ENCODE data around the gene GSE1. TPM values are rescaled to one million over a fixed set of nuclear protein-coding genes. Genes with fewer than 3 reads are reported as not detected.

Gene GSE1
- total and polyA plus RNA-seq, 2 of the 13 experiments (the other 11 are each of a cell fraction or from before 2014, with no cell fraction given), result 16.1 to 31.2 TPM

GRCh38 chr16:85614338-85615013, 1.4 kb downstream of the GSE1 start (continued):
- no peak; the same call in 1 of the 2 replicates for TF ChIP-seq ARID4A (CRISPR knock-in tag; IDR thresholded peaks at IDR 0.05; ENCODE audit: borderline replicate concordance)
- TF ChIP-seq ZNF235 (CRISPR knock-in tag; IDR thresholded peaks at IDR 0.05; ENCODE audit: borderline replicate concordance), result no peak
- no peak for TF ChIP-seq ZBTB38 (CRISPR knock-in tag; IDR thresholded peaks at IDR 0.05)
- no peak; the same call in 1 of the 2 replicates for TF ChIP-seq HBP1 (CRISPR knock-in tag; IDR thresholded peaks at IDR 0.05; ENCODE audit: low read depth)
- TF ChIP-seq ZNF510 (CRISPR knock-in tag; IDR thresholded peaks at IDR 0.05; ENCODE audit: low read depth), result 0 out of 2 replicates have a peak, but pooled peaks have one; percentile 61
- TF ChIP-seq TRIM22 (IDR thresholded peaks at IDR 0.05), result no peak
- TF ChIP-seq TEAD2 (CRISPR knock-in tag; IDR thresholded peaks at IDR 0.05), result no peak
- TF ChIP-seq ZBTB4 (CRISPR knock-in tag; IDR thresholded peaks at IDR 0.05; ENCODE audit: borderline replicate concordance), result peak; percentile 54; the same call in 1 of the 2 replicates
- no peak for TF ChIP-seq ZNF672 (CRISPR knock-in tag; IDR thresholded peaks at IDR 0.05)
- no peak for TF ChIP-seq ZNF652 (CRISPR knock-in tag; IDR thresholded peaks at IDR 0.05; ENCODE audit: borderline replicate concordance, low read depth)
- no peak for TF ChIP-seq YEATS2 (CRISPR knock-in tag; IDR thresholded peaks at IDR 0.05; ENCODE audit: borderline replicate concordance)
- TF ChIP-seq STAT6 (CRISPR knock-in tag; IDR thresholded peaks at IDR 0.05; ENCODE audit: borderline replicate concordance), result peak; percentile 43; the same call in 1 of the 2 replicates
- TF ChIP-seq ZNF383 (CRISPR knock-in tag; IDR thresholded peaks at IDR 0.05; ENCODE audit: borderline replicate concordance), result peak; percentile 95; the same call in 1 of the 2 replicates
- TF ChIP-seq GATA4 (IDR thresholded peaks at IDR 0.05; ENCODE audit: borderline replicate concordance, low read depth), result 0 out of 2 replicates have a peak, but pooled peaks have one; percentile 24
- no peak for TF ChIP-seq TBP (CRISPR knock-in tag; IDR thresholded peaks at IDR 0.05)
